WTC11 (cell line): ENCODE data around the gene HNRNPUL2.

Experiments
- CTCF ChIP-seq: fragments of 200-600 bp; IDR thresholded peaks from 2 replicates; pipeline ENCODE4 v1.8.0; 2022; ENCODE audit warnings: antibody characterized with exemption
- E2F5 ChIP-seq: sonication (generic); formaldehyde crosslinking; IDR thresholded peaks from 2 replicates; pipeline ENCODE4 v1.8.1; 2022; ENCODE audit warnings: mild to moderate bottlenecking, moderate library complexity, missing genetic modification reagents
- EMX1 ChIP-seq: fragments of 250-450 bp; sonication (Bioruptor Pico); IDR thresholded peaks from 2 replicates; pipeline ENCODE4 v1.8.0; 2021; ENCODE audit warnings: mild to moderate bottlenecking
- FOXK1 ChIP-seq: sonication (generic); formaldehyde crosslinking; IDR thresholded peaks from 2 replicates; pipeline ENCODE4 v1.8.0; 2022; ENCODE audit warnings: mild to moderate bottlenecking, moderate library complexity, missing genetic modification reagents
- FOXP1 ChIP-seq: sonication (generic); formaldehyde crosslinking; IDR thresholded peaks from 2 replicates; pipeline ENCODE4 v1.8.0; 2022; ENCODE audit warnings: missing genetic modification reagents, mild to moderate bottlenecking, moderate library complexity, borderline replicate concordance
- MAX ChIP-seq: sonication (generic); formaldehyde crosslinking; IDR thresholded peaks from 2 replicates; pipeline ENCODE4 v1.8.0; 2022; ENCODE audit warnings: mild to moderate bottlenecking, missing genetic modification reagents
- MLX ChIP-seq: sonication (generic); formaldehyde crosslinking; IDR thresholded peaks from 2 replicates; pipeline ENCODE4 v1.8.1; 2023; ENCODE audit warnings: mild to moderate bottlenecking, missing genetic modification reagents, moderate library complexity
- NFE2L1 ChIP-seq: sonication (generic); formaldehyde crosslinking; IDR thresholded peaks from 2 replicates; pipeline ENCODE4 v1.8.1; 2023; ENCODE audit warnings: missing genetic modification reagents
- PRDM15 ChIP-seq: sonication (generic); formaldehyde crosslinking; IDR thresholded peaks from 2 replicates; pipeline ENCODE4 v1.8.0; 2022; ENCODE audit warnings: missing genetic modification reagents
- SP1 ChIP-seq: sonication (generic); formaldehyde crosslinking; conservative IDR thresholded peaks from 2 replicates; pipeline ENCODE4 v1.8.1; 2022; ENCODE audit warnings: missing genetic modification reagents
- STAT6 ChIP-seq: sonication (generic); formaldehyde crosslinking; conservative IDR thresholded peaks from 2 replicates; pipeline ENCODE4 v1.8.1; 2023; ENCODE audit warnings: mild to moderate bottlenecking, low read depth, missing genetic modification reagents, moderate library complexity
- USF1 ChIP-seq: sonication (generic); formaldehyde crosslinking; IDR thresholded peaks from 2 replicates; pipeline ENCODE4 v1.8.0; 2022; ENCODE audit warnings: mild to moderate bottlenecking, missing genetic modification reagents
- ZBTB21 ChIP-seq: sonication (generic); formaldehyde crosslinking; IDR thresholded peaks from 2 replicates; pipeline ENCODE4 v1.8.1; 2023; ENCODE audit warnings: mild to moderate bottlenecking, missing genetic modification reagents, borderline replicate concordance
- ZNF416 ChIP-seq: fragments of 250-450 bp; sonication (Bioruptor Pico); IDR thresholded peaks from 2 replicates; pipeline ENCODE4 v1.9.0; 2021; ENCODE audit warnings: mild to moderate bottlenecking, inconsistent platforms

- no peak for TF ChIP-seq USF1
- no peak for TF ChIP-seq CTCF
- TF ChIP-seq FOXP1 (CRISPR knock-in tag) = no peak
- no peak for TF ChIP-seq SP1 (CRISPR knock-in tag)
- TF ChIP-seq STAT6 = no peak; the same call in 1 of the 2 replicates
- TF ChIP-seq MLX (CRISPR knock-in tag) = no peak
- TF ChIP-seq FOXK1 (CRISPR knock-in tag) = no peak
- no peak for TF ChIP-seq E2F5 (CRISPR knock-in tag)
- TF ChIP-seq NFE2L1 = no peak
- no peak for TF ChIP-seq ZNF416 (CRISPR knock-in tag)
- no peak for TF ChIP-seq MAX (CRISPR knock-in tag)
- TF ChIP-seq EMX1 (CRISPR knock-in tag) = no peak
- TF ChIP-seq PRDM15 (CRISPR knock-in tag) = no peak
- no peak for TF ChIP-seq ZBTB21 (CRISPR knock-in tag)
These were observed 18.5 kb downstream of the HNRNPUL2 start for GRCh38 chr11:62708793-62709192.
